NCI-H748 treated with DMSO at 0.1 percent for 48 hours (cell line): ENCODE measurements around the gene TNFSF9.
"Not testable (repeated sequence)": the region's sequence is repeated elsewhere in the genome, so short reads cannot be mapped to it uniquely, and the experiment has no call there.

Source experiments
- DNase-seq: peaks from one replicate; lab custom pipeline; 2025; lab: John Stamatoyannopoulos, UW

TNFSF9 gene

DNA sequence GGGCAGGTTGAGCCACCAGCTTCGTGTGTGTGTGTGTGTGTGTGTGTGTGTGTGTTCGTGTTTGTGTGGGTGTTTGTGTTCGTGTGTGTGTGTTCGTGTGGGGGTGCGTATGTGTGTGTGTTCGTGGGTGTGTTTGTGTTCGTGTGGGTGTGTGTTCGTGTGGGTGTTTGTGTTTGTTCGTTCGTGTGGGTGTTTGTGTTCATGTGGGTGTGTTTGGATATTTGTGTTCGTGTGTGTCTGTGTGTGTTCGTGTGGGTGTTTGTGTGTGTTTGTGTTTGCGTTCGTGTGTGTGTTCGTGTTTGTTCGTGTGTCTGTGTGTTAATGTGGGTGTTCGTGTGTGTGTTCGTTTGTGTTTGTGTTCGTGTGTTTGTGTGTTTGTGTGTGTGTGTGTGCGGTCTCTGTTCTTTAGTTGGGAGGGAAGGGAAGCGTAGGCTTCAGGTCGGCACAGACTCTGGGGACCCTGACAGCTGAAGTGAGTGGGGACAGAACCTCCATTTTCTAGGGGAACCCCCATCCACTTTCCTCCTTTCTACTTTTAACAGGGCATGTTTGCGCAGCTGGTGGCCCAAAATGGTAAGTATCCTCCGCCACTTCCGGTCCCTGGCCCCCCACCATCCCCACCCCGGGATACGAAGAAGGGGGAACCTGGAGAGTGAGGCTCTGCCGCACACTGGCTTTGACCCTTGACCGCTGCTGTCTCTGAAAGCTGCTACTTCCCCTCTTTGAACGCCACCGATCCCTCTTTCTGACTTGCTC is 1.6 kb downstream of the TNFSF9 start:
- no peak for DNase-seq

DNA sequence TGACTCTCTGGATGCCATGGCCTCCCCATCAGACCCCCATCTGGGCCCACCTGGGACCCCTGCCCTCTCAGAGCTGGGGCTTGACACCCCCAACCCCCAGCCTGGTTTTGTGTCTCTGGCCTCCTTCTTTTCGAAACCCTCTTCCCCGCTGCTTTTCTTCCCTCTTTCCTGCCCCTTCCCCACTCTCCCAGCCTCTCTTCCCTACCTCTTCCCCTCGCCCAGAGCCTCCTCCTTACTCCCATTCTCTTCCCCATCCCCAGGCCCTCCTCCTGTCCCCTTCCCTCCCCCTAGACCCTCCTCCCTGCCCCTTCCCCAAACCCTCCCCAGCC is 2.1 kb downstream of the TNFSF9 start:
- no peak for DNase-seq

DNA sequence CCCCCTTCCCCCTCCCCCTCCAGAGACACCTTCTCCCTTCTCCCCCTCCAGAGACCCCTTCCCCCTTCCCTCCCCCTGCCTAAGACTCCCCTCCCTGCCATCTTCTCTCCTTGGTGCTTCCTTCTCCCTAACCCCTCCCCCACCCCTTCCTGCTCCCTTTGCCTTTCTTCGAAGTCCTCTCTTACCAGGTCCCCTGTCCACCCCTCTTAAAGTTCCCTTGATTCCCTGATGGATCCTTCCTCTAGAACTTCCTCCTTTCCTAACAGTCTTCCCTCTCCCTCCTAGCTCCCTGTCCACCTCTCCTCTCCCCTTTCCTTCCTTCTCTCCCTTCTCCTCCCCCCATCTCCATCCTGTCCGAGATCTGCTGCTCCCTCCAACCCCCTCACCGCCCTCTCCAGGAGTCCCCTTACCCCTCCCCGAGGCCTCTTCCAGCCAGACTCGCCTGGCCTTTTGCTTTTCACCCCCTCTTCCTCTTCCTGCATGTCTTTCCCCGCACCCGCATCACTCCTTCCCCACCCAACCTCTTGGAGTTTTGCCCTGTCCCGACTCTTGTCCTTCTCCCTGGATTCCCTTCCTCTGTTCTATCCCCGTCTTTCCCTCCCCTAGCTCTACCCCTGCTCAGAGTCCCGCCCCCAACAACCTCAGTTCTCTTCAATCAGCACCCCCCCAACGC is 3.1 kb downstream of the TNFSF9 start:
- DNase-seq: no peak

DNA sequence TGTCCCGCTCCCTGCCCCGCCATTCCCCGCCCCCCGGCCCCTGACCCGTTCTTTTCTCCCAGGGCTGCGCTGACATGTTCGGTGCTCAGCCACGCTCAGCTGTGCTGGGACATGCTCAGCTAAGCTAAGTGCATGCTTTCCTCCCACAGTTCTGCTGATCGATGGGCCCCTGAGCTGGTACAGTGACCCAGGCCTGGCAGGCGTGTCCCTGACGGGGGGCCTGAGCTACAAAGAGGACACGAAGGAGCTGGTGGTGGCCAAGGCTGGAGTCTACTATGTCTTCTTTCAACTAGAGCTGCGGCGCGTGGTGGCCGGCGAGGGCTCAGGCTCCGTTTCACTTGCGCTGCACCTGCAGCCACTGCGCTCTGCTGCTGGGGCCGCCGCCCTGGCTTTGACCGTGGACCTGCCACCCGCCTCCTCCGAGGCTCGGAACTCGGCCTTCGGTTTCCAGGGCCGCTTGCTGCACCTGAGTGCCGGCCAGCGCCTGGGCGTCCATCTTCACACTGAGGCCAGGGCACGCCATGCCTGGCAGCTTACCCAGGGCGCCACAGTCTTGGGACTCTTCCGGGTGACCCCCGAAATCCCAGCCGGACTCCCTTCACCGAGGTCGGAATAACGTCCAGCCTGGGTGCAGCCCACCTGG is 3.7 kb downstream of the TNFSF9 start:
- DNase-seq: no peak

DNA sequence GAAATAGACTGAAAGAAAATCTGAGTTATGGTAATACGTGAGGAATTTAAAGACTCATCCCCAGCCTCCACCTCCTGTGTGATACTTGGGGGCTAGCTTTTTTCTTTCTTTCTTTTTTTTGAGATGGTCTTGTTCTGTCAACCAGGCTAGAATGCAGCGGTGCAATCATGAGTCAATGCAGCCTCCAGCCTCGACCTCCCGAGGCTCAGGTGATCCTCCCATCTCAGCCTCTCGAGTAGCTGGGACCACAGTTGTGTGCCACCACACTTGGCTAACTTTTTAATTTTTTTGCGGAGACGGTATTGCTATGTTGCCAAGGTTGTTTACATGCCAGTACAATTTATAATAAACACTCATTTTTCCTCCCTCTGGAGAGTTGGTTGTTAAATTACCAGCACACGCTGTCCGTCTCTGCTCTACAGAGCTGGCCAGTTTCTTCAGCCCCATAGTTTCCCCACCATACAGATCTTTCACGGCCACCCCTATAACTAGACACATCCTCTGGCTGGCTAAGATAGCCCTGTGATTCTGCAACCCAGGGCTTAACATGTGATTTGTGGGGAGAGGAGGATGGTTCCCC is 4.8 kb downstream of the TNFSF9 start:
- no peak for DNase-seq

DNA sequence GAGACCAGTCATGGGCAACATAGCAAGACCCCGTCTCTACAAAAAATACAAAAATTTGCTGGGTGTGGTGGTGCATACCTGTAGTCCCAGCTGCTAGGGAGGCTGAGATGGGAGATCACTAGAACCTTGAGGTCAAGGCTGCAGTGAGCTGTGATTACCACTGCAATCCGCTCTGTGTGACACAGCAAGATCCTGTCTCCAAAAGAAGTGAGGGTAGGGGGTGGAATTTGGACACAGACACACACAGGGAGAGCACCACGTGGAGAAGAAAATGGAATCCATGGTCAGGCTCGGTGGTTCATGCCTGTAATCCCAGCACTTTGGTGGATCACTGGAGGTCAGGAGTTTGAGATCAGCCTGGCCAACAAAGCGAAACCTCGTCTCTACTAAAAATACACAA is 8.7 kb downstream of the TNFSF9 start:
- no peak for DNase-seq

DNA sequence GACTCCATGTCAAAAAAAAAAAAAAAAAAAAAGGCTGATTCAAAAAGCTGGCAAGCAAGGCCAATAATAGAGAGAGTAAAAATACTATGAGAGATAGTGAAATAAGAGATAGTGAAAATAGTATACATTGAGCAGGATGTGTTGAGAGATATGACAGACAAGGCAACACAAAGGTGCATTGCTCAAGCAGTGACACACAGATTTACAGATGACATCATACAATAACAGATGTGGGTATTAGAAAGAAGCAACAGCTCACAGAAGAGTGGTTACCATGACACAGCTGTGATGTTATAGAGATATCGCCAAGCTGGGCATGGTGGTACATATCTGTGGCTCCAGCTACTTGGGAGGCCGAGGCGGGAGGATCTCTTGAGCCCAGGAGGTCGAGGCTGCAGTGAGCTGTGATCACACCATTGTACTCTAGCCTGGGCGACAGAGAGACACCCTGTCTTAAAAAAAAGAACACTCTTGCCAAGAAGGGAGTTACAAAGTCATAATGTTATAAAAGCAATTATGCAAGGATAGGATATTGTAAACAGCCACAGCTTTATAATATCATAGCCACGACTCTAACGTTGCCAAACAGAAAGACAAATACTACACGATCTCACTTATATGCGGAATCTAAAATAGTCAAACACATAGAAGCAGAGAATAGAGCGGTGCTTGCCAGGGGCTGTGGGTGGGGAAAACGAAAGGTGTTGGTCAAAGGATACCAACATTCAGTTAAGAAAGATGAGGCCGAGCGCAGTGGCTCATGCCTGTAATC is 10.3 kb downstream of the TNFSF9 start:
- DNase-seq: no peak

DNA sequence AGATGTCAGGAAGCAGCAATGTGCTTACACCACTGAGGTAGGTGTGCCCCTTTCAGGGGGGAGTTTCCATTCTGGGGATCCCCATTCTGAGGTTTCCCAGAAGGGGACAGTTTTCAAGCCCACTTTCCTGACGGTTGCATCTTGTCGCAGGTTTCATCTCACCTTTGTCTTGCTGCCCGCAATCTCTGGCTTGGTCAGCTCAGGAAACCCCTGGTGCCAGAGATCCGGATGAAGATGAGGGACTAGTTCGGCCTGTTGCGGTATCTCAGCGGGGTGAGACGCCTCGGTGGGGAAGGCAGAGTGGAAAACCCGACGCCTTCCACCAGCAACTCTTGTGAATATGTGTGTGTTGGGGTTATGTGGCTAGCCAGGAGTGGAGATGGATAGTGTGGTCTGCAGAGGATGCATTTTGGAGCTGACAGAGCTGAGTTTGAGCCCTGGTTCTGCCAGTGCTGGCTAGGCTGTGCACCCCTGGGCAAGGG is 13.1 kb downstream of the TNFSF9 start:
- no peak for DNase-seq

DNA sequence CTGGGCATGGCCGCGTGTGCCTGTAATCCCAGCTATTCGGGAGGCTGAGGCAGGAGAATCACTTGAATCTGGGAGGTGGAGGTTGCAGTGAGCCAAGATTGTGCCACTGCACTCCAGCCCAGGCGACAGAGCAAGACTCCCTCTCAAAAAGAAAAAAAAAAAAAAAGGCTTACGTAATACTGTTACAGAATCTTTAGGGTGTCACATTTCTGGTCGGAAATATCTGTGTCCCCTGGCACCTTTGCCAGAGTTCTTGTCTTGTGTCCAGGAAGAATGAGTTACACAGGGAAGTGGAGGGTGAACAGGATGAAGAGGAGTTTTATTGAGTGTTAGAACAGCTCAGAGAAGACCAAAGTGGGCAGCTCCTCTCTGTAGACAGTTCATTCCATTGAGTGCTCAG is 19.9 kb downstream of the TNFSF9 start:
- not testable (repeated sequence) for DNase-seq

DNA sequence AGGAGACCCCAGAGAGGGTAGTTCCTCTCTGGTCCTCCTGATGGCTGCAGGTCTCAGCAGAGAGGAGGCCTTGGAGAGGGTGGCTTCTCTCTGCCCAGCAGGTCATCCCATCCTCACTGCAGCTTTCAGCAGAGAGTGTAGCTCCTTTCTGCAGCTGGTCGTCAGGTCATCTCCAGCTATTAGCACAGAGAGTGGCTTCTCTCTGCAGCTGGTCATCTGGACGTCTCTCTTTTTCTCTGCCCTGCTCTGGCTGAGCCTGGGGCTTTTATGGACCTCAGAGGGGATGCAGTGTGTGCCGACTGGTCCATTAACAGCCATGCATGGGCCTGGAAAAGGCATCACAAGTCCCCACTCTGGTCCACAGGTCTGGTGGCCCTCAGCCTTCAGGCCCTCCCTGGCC is 20.3 kb downstream of the TNFSF9 start:
- no peak for DNase-seq

DNA sequence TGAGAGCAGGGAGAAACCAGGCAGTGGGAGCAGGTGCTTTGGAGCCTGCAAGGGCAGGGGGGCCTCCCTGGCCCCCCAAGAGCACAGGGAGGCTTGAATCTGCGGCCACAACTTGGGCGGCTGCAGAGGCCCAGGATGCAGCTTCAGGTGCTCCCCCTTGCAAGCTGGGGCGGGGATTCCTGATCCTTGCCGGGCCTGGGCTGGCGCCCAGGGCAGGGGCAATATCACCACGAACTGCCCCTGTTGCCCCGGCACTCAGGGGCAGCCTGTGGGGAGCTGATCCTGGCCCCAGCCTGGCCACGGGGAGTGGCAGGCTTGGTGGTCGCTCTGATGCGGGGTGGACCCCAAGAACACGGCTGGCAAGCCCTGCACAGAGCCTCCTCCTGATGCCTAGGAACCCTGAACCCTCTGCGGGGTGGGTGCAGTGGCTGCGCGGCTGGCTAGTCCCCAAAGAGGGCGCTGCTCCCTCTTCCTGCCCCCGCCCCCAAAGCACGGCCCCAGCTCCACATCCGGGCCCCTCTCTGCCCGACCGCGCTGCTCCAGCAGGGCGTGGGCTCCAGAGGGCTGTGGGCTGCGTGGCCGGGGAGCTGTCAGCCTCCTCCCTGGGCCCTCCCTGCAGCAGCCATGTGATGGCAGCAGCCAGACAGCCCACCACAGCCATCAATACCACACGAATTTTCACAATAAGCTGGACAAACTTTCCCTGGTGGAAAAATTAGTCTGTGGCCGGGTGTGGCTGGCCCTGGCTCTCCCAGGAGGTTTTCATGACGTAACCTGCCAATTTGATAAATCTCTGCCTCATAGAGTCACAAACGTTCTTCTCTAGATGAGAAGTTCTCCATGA is 21.0 kb downstream of the TNFSF9 start:
- DNase-seq: no peak

DNA sequence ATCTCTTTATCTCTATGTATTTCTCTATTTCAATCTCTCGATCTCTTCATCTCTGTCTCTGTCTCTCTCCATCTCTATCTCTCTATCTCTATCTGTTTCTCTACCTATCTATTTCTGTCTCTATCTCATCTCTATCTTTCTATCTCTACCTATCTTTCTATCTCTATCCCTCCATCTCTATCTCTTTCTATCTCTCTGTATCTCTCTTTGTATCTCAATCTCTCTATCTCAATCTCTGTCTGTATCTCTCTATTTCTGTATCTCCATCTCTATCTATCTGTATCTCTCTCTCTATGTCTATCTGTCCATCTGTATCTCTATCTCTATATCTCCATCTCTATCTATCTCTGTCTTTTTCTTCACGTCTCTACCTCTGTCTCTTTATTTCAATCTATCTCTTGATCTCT is 25.2 kb downstream of the TNFSF9 start:
- DNase-seq: no peak

DNA sequence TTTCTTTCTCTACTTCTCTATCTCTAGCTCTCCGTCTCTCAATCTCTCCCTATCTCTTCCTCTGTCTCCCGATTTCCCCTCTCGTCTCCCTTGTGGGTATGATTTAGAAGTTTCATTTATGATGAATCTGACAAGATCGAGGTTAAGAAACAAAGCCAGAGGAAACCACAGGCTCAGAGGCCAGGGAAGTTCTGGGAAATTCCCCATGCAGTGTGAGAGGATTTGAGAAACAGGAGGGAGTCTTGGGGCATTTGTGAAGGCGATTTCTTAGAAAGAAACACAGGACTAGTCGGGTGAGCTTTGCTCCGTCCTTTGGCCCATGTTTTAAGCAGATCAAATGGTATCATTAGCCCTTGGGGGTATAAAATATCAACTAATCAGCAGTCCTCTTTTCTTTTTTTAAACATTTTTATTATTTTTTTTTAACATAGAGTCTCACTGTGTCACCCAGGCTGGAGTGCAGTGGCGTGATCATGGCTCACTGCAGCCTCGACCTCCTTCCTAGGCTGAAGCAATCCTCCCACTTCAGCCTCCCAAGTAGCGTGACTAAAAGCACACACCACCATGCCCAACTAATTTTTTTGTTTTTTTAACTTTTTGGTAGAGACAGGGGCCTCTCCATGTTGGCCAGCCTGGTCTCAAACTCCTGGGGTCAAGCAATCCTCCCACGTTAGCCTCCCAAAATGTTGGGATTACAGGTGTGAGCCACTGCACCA is 25.8 kb downstream of the TNFSF9 start:
- no peak for DNase-seq

DNA sequence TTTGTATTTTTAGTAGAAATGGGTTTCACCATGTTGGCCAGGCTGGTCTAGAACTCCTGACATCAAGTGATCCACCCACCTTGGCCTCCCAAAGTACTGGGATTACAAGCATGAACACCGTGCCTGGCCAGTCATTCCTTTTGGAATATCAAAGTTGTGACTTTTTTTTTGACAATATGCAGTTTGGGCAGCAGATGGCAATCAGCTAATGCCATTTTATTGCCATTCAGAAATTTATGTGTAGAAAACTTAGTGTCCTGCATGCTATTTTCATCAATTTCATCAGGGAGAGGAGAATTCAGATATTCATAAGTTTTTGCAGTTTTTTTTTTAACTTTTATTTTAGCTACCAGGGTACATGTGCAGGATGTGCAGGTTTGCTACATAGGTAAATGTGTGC is 31.6 kb downstream of the TNFSF9 start:
- DNase-seq: not testable (repeated sequence)

DNA sequence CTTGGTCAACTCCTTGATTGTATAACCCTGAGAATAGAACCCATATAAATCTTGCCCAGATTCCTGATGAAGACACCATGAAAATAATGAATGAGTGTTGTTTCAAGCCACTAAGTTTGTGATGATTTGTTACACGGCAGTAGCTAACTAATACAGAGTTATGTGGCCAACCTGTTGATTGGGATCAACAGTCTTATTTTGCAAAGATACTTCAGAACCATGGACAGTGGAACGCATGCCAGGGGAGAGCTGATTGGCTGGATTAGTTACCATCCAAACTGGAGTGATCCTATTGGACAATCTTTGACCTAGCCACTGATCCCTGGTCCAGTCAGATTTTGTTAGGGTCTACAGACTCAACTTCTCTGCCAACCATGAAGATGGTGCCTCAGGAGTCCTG is 33.6 kb downstream of the TNFSF9 start:
- no peak for DNase-seq

DNA sequence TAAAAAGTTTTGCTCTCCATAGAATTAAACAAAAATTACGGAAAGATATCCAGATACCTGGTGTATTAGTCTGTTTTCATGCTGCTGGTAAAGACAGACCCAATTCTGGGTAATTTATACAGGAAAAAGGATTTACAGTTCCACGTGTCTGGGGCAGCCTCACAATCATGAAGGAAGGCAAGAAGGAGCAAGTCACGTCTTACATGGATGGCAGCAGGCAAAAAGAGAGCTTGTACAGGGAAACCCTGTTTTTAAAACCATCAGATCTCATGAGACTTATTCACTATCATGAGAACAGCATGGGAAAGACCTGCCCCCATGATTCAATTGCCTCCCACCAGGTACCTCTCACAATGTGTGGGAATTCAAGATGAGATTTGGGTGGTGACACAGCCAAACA is 35.9 kb downstream of the TNFSF9 start:
- not testable (repeated sequence) for DNase-seq

DNA sequence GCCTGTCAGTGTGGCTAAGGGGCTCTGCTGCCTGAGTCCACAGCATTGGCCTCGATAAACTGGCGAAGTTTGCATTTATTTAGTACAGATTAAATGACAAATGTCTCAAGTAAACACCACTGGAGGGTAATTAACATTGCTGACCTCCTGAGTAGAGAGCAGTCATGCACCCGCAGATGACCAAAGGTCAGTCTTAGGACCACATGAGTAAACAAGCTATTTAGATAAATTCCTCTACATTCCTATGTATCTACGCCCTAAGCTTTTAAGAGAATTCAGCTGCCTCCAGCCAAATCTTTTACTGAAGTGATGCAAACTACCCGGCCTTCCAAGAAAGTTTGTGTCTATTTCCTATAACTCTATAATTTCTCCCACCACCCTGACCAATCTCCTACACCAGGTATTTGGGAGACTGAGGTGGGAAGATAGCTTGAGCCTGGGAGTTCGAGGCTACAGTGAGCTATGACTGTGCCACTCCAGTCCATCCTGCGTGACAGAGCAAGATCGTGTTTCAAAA is 37.2 kb downstream of the TNFSF9 start:
- no peak for DNase-seq

DNA sequence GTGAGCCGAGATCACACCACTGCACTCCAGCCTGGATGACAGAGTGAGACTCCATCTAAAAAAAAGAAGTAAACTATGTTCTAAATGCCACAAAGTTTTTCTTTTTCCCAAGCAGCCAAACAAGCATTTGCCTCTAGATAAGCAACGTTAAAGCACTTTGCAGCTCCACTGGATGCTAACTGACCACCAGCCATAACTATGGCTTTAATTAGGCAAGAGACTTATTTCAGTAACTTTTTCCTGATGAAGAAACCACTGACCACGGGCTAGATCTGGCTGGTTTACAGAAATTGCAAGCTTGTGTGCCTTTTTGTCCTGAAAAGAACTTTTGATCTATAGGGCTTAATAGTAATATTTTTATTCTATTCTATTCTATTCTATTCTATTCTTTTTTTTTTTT is 38.0 kb downstream of the TNFSF9 start:
- no peak for DNase-seq

DNA sequence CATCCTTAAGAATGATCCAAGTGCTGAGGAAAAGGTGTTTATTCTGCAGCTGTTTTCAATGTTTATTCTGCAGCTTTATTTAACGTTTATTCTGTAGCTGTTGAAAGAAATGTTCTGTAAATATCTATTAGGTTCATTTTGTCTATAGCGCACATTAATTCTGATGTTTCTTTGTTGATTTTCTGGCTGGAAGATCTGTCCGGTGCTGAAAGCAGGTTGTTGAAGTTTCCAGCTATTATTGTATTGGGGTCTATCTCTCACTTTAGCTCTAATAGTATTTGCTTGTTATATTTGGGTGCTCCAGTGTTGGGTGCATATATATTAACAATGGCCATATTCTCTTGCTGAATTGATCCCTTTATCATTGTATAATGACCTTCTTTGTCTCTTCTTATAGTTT is 39.9 kb downstream of the TNFSF9 start:
- no peak for DNase-seq

DNA sequence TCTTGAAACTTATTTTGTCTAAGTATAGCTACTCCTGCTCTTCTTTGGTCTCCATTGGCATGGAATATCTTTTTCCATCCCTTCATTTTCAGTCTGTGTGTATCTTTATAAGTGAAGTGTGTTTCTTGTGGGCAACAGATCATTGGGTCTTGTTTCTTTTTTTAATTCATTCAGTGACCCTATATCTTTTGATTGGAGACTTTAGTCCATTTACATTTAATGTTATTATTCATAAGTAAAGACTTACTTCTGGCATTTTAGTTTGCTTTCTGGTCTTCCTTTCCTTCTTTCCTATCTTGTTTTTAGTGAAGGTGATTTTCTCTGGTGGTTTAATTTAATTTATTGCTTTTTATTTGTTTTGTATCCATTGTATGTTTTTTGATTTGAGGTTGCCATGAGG is 40.3 kb downstream of the TNFSF9 start:
- DNase-seq: no peak
